HG03457 (cell line): Measurements from ENCODE around the gene NRG3.

Experiments
- ATAC-seq: cut with Tn5 transposase; IDR thresholded peaks from one replicate; pipeline ENCODE4 v1.9.1; 2021; ENCODE audit warnings: moderate number of reproducible peaks; ENCODE audit not compliant: unreplicated experiment

NRG3 gene

DNA sequence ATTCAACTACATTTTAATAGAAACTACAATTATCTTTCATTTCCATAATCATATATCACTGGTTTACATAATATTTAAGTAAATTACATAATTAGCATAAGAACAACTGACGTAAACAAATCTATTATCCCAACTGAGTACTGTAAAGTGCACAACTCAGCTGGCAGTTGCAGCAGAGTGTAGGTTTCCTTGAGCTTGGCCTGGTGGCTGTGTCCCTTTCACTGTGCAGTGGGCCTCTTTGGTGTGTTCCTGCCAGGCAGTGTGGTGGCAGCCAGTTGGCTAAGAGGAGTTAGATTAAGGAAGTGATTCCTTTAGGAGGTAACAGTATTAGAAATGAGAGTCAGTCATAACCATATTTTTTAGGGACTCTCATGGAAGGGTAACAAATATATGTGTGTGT, 7.0 kb downstream of the NRG3 start:
- no peak for ATAC-seq

GRCh38 chr10:81884856-81885255, 9.9 kb downstream of the NRG3 start:
- no peak for ATAC-seq

DNA sequence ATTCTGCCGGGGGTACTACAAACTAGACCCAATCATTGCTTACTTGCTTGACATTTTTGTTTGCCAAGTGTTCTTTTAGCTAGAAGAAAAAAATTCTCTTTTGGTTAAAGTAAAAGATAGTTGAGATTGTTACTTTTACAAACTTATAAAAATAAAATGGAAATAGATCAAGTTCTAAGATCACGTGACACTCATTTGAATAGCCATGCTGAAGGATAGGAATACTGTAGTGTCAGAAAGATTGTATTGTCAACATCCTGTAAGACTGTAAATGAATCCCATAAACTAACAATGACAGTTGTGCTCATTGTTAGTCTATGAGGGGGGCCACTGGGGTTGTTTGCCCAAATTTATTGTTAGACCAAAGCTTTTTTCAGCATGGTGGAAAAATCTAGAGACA, 10.5 kb downstream of the NRG3 start:
- ATAC-seq = no peak

DNA sequence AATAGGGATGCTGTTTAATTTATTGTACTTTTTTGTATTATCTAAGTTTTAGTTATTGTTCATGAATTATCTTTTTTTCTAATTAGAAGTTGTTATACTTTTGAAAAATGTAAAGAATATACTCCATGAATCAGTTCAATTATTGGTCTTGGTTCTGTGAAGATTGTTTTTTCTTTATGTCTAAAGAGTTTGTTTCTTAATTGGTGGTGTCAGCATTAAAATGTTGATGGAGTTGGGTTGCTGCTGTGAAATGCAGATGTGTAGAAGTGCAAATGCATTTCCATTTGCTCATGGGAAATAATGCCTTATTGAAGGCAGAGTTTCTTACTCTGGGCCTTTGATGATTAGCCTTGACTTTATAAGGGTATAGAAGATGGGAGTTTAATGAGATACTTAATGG, 11.9 kb downstream of the NRG3 start:
- no peak for ATAC-seq

- ATAC-seq = no peak
These were observed 14.3 kb downstream of the NRG3 start for GRCh38 chr10:81889181-81889769.

DNA sequence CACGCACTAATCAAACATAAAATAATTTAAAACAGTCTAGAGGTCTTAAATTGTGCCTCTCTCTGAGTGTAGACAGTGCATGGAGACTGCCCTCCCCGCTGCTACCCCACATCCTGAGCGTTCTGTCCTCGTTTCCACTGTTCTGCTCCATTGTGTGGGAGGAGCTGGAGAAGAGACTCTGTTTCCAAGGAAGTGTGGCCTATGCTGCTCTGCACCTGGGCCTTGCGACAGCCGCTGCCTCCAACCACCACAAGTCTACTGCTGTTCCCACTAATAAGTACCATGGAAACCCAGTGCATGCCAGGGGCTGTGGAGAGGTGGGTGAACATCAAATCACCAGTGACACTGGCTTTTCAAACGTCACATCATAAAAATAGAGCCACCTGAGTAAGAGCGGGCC, 19.6 kb downstream of the NRG3 start:
- ATAC-seq = no peak

DNA sequence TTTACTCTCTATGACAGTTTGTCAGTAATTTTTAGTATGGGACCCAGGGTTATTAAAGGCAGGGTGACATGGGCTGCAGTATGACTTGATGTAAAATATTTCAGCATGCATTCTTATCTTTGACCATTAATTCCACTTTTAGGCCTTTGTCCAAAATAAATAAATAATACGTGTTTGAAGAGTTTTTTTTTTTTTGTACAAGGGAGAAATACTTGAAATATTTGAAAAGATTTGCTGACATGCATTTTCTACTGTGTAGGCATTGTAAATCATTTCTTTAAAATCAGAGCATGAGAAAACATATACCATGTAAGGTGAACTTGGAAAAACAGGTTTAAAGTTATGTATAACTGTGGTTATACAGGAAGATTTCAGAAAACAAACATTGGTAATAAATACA, 23.5 kb downstream of the NRG3 start:
- no peak for ATAC-seq

DNA sequence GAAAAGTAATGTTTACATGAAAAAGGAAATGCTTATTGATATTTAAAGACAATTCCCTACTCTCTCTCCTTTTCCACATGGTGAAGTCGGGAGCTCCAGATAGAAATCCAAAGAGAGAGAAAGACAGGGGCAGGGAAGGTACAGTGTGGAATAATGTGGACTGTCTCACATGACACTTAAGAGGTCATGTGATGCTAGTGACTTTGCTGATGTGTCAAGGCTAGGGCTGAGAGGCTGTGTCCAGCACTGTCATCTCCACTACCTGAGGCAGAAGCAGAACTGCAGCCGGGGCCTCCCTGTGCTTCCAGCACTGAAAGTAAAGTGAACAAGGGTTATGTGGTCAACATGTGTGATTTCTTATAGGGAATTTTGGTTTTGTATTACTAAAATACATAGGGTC, 26.0 kb downstream of the NRG3 start:
- no peak for ATAC-seq

- no peak for ATAC-seq
These were observed 28.5 kb downstream of the NRG3 start for GRCh38 chr10:81903472-81903871.

GRCh38 chr10:81905161-81905560, 30.2 kb downstream of the NRG3 start:
- ATAC-seq = no peak

DNA sequence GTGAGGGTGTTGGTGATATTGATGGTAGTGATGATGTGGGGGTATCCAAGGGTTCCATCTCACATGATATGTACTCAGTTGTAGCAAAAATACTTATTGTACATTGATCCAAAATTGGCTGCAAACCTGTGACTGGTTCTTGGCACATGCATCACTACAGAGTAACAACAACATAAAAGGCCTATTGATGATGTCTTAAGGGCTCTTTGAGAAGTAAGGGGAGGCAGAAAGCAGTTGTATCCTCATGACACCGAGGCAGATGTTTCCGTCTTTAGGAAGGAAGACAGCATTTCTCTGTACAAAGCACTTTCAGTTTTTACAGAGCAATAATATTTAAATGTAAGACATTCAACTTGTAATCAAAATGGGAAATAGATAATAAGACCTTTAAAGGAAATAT, 34.5 kb downstream of the NRG3 start:
- ATAC-seq = no peak

DNA sequence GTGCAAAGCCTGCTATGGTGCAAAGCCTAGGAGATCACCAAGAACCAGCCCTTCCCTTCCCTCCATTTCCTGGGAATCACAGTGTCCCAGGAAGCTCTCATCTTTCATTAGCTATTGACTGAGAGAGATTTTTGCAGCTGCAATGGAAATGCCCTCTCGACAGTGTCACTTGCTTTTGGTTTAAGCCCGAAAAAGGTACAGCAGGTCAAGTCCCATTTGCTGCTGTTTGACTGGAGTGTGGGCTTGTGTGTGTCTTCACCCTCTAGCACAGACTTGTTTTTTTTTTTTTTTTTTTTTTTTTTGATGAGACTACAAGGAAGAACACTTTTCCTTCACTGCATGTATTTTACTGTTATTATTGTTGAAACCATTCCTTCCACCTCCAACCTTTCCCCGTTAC, 36.3 kb downstream of the NRG3 start:
- no peak for ATAC-seq

GRCh38 chr10:81914736-81915503, 39.9 kb downstream of the NRG3 start:
- no peak for ATAC-seq

- ATAC-seq = no peak
These were observed 40.5 kb downstream of the NRG3 start for GRCh38 chr10:81915504-81915897.

GRCh38 chr10:81917666-81918065, 42.7 kb downstream of the NRG3 start:
- ATAC-seq = no peak

GRCh38 chr10:81918766-81919165, 43.8 kb downstream of the NRG3 start:
- no peak for ATAC-seq

GRCh38 chr10:81920213-81920829, 45.3 kb downstream of the NRG3 start:
- no peak for ATAC-seq

DNA sequence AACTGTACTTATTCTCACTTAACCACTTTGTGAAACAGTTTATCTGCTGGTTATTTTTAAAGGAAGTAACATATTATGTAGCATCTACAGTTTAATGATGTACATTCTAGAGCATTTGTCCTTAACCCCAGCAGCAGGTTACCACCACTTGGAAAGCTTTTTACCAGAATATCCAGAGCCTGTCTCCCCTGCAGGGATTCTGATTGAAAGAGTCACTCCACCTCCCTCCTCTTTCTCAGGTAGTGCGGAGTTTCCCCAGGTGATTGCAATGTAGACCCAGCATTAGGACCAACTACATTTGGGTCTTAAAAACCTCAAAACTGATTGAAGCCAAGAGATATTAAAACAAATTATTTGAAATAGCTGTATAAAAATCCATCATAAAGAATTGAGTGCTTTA, 53.1 kb downstream of the NRG3 start:
- no peak for ATAC-seq

DNA sequence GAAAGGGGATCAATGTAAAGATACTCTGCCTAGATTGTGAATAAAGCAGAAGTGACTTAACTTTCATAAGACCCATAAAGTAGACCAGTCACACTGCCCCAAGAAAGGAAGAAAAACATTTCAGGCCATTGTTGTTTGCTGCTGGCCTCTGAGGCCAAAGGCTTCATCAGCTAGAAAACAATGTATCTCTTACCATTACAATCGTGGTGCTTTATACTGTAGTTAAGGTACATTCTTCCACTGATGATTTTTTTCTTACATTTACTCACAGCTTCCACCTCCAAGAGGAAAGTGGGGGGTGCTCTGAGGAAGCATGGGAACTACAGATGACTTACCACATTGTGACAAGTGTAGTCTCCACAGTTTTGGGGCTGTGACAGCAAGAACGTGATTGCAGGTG, 68.6 kb downstream of the NRG3 start:
- no peak for ATAC-seq

- no peak for ATAC-seq
These were observed 69.6 kb downstream of the NRG3 start for GRCh38 chr10:81944609-81945008.

DNA sequence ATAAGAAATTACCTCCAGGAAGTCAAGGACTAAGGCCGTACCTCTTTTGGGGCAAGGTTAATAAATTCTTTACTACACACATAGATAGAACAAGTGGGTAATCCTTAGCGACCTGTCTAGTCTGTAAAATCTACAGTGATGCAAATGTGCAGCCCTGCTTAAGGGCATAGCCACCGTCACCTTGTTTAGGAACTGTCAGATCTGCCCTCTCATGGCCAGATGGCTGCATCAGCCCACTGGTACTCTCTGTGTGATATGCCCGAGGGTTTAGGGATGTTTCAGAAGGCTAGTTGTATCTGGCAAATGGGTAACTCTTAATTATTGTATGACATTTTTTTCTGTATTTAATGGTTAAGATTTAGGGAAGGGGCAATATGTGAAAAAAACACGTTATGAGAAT, 74.3 kb downstream of the NRG3 start:
- ATAC-seq = no peak

- no peak for ATAC-seq
These were observed 75.4 kb downstream of the NRG3 start for GRCh38 chr10:81950358-81950757.
